Neuronal stem cell (in vitro differentiated cells): ENCODE data around the gene C15orf39.
"Not testable (repeated sequence)": the region's sequence is repeated elsewhere in the genome, so short reads cannot be mapped to it uniquely, and the experiment has no call there.

ENCODE experiments used
- DNase-seq: peaks from one replicate; pipeline ENCODE4 v3.0.0-alpha.2; 2013; ENCODE audit warnings: low spot score
- H2AFZ ChIP-seq: one replicate; pipeline ENCODE4 v1.6.1; 2013; ENCODE audit warnings: mild to moderate bottlenecking, low read length, inconsistent platforms
- H2AK5ac ChIP-seq: 2 replicates; pipeline ENCODE4 v1.6.1; 2013; ENCODE audit warnings: low read depth, mild to moderate bottlenecking, inconsistent platforms, low read length, moderate library complexity, mixed read lengths
- H2BK120ac ChIP-seq: 2 replicates; pipeline ENCODE4 v1.6.1; 2013; ENCODE audit warnings: low read depth, mild to moderate bottlenecking, inconsistent platforms, low read length, moderate library complexity, mixed read lengths
- H2BK12ac ChIP-seq: one replicate; pipeline ENCODE4 v1.6.1; 2013; ENCODE audit warnings: low read length, inconsistent platforms
- H2BK15ac ChIP-seq: 2 replicates; pipeline ENCODE4 v1.6.1; 2013; ENCODE audit warnings: mild to moderate bottlenecking, low read length, inconsistent platforms, mixed read lengths
- H2BK5ac ChIP-seq: one replicate; pipeline ENCODE4 v1.6.1; 2013; ENCODE audit warnings: inconsistent platforms, mild to moderate bottlenecking, low read length, moderate library complexity
- H3K14ac ChIP-seq: one replicate; pipeline ENCODE4 v1.6.1; 2013; ENCODE audit warnings: low read length, inconsistent platforms
- H3K18ac ChIP-seq: 2 replicates; pipeline ENCODE4 v1.6.1; 2013; ENCODE audit warnings: low read length, inconsistent platforms
- H3K23ac ChIP-seq: 2 replicates; pipeline ENCODE4 v1.6.1; 2013; ENCODE audit warnings: low read depth, mild to moderate bottlenecking, mixed read lengths, low read length, inconsistent platforms; ENCODE audit not compliant: poor library complexity
- H3K27ac ChIP-seq: replicated peaks from 3 replicates; pipeline ENCODE4 v1.5.1; 2013; ENCODE audit warnings: low read length, inconsistent platforms
- H3K27me3 ChIP-seq, 3 experiments: 2 replicates each; pipeline ENCODE4 v1.6.1; 2013; ENCODE audit warnings: low read length in 3 of 3, mild to moderate bottlenecking in 2 of 3, inconsistent platforms in 1 of 3, low read depth in 1 of 3, mixed read lengths in 1 of 3, moderate library complexity in 1 of 3; ENCODE audit not compliant: control insufficient read depth in 3 of 3, insufficient read depth in 3 of 3
- H3K36me3 ChIP-seq, 2 donors: replicated peaks in 1 of 2; 2 replicates each; pipeline ENCODE4 v1.6.1; 2013; ENCODE audit warnings: low read length in 2 of 2; ENCODE audit not compliant: control insufficient read depth in 2 of 2, insufficient read depth in 2 of 2
- H3K4ac ChIP-seq: 2 replicates; pipeline ENCODE4 v1.6.1; 2013; ENCODE audit warnings: inconsistent platforms, mild to moderate bottlenecking, low read length, moderate library complexity
- H3K4me1 ChIP-seq, 2 donors: 1 replicate in 1 of 2; 2 replicates in 1 of 2; pipeline ENCODE4 v1.6.1; 2013; ENCODE audit warnings: low read length in 2 of 2, low read depth in 1 of 2; ENCODE audit not compliant: control insufficient read depth in 2 of 2, insufficient read depth in 1 of 2
- H3K4me2 ChIP-seq: one replicate; pipeline ENCODE4 v1.6.1; 2013; ENCODE audit warnings: mild to moderate bottlenecking, low read length, inconsistent platforms; ENCODE audit not compliant: insufficient read depth, poor library complexity, severe bottlenecking
- H3K4me3 ChIP-seq, 2 donors: 2 replicates each; pipeline ENCODE4 v1.5.1; 2013; ENCODE audit warnings: low read length in 2 of 2, mild to moderate bottlenecking in 2 of 2, inconsistent platforms in 1 of 2, moderate library complexity in 1 of 2
- H3K79me1 ChIP-seq: one replicate; pipeline ENCODE4 v1.6.1; 2013; ENCODE audit warnings: low read depth, mild to moderate bottlenecking, inconsistent platforms, low read length, moderate library complexity
- H3K9ac ChIP-seq: one replicate; pipeline ENCODE4 v1.6.1; 2013; ENCODE audit warnings: mild to moderate bottlenecking, low read depth, low read length, inconsistent platforms; ENCODE audit not compliant: poor library complexity
- H3K9me3 ChIP-seq, 2 donors: replicated peaks in 1 of 2; 2 replicates each; pipeline versions ENCODE3 to v1.6.1; 2013; ENCODE audit warnings: low read length in 2 of 2, mild to moderate bottlenecking in 2 of 2, inconsistent platforms in 1 of 2, low read depth in 1 of 2, mixed read lengths in 1 of 2, moderate library complexity in 1 of 2; ENCODE audit not compliant: control insufficient read depth in 2 of 2, insufficient read depth in 1 of 2
- H4K8ac ChIP-seq: one replicate; pipeline ENCODE4 v1.6.1; 2013; ENCODE audit warnings: low read depth, mild to moderate bottlenecking, inconsistent platforms, low read length, moderate library complexity
- H4K91ac ChIP-seq: one replicate; pipeline ENCODE4 v1.6.1; 2013; ENCODE audit warnings: low read length, low read depth, mild to moderate bottlenecking, inconsistent platforms; ENCODE audit not compliant: poor library complexity
- WGBS, 2 donors: extraction: QIAGEN DNeasy Blood & Tissue Kit; methylation state at CpG; one replicate each; pipeline ENCODE4 v1.1.7; 2013; ENCODE audit warnings: missing lambda C conversion rate in 2 of 2, mixed read lengths in 1 of 2; ENCODE audit not compliant: insufficient read length in 2 of 2, insufficient replicate concordance in 1 of 2; ENCODE audit errors: extremely low coverage in 2 of 2; 5-methylcytosine and 5-hydroxymethylcytosine counted together

Gene C15orf39

GRCh38 chr15:75217012-75217411 lies 15.3 kb downstream of the C15orf39 start:
- Histone ChIP-seq H3K79me1 (peaks cover 2% of the 10 kb centered on the region), H3K36me3 (peaks cover 8 to 17% of the 10 kb centered on the region in 2 donors), H3K23ac (no peak overlapping the region), H2AFZ (no peak overlapping the region), H3K27ac (no peak overlapping the region), H3K18ac (no peak overlapping the region), H3K9me3 (no peaks in the 10 kb centered on the region), H2BK120ac (no peak overlapping the region), H2AK5ac (no peak overlapping the region), H3K4me3 (no peak overlapping the region), H3K4ac (no peak overlapping the region), H2BK5ac (no peak overlapping the region), H2BK12ac (no peak overlapping the region), H3K4me1 (no peaks in the 10 kb centered on the region), H3K27me3 (no peaks in the 10 kb centered on the region), H4K91ac (no peak overlapping the region), H3K4me2 (no peak overlapping the region), H3K14ac (no peak overlapping the region), H4K8ac (no peak overlapping the region), H2BK15ac (no peak overlapping the region), H3K9ac (peak overlapping the region; percentile 44)
- DNase-seq: no peak
- WGBS, 2 donors: no CpG with 5 or more reads among the region's 6 CpGs

DNA sequence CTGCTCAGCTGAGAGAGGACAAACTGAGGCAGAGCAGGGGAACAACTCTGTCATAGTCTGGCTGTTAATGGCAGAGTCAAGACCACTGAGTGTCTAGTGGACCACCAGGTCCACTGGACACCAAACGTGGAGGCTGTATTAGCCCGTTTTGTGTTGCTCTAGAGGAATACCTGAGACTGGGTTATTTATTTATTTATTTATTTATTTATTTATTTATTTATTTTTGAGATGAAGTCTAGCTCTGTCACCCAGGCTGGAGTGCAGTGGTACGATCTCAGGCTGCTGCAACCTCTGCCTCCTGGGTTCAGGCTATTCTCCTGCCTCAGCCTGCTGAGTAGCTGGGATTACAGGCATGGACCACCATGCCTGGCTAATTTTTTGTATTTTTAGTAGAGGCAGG lies 15.9 kb downstream of the C15orf39 start:
- H3K4ac ChIP-seq, H2BK15ac ChIP-seq, H2BK12ac ChIP-seq, H3K4me1 ChIP-seq, H4K91ac ChIP-seq, DNase-seq, H3K18ac ChIP-seq, H3K27ac ChIP-seq, H2BK120ac ChIP-seq, H3K4me3 ChIP-seq, H2BK5ac ChIP-seq, H4K8ac ChIP-seq, H3K9me3 ChIP-seq, H3K27me3 ChIP-seq, H3K23ac ChIP-seq, H2AFZ ChIP-seq, H2AK5ac ChIP-seq, H3K14ac ChIP-seq, H3K4me2 ChIP-seq, H3K9ac ChIP-seq, H3K79me1 ChIP-seq: not testable (repeated sequence)
- WGBS, 2 donors: no CpG with 5 or more reads among the region's 3 CpGs
- peaks cover 4 to 11% of the 10 kb centered on the region in 2 donors for H3K36me3 ChIP-seq

DNA sequence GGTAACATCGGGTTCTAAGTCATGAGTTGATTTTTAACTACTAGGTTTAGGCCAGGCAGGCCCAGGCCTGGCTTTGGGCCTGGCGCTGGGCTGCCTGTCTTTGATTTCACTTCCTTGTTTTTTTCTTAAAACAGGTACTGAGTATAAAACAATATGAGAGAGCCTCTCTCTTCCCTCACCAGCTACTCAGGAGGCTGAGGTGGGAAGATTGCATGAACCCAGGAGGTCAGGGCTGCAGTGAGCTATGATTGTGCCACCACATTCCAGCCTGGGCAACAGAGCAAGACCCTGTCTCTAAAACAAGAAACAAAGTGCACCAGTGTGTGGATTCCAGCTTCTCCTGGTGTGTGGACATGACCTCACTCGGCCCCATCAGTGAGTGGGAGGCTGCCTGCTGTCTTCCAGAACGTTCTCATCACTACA lies 17.8 kb downstream of the C15orf39 start:
- not testable (repeated sequence) for H3K9ac ChIP-seq, H3K36me3 ChIP-seq, H3K14ac ChIP-seq, H3K79me1 ChIP-seq, H3K18ac ChIP-seq, H3K4ac ChIP-seq, H2AFZ ChIP-seq, H4K91ac ChIP-seq, H3K4me1 ChIP-seq, DNase-seq, H3K9me3 ChIP-seq, H3K4me2 ChIP-seq, H4K8ac ChIP-seq, H2BK12ac ChIP-seq, H2BK15ac ChIP-seq, H2AK5ac ChIP-seq, H3K27me3 ChIP-seq, H3K27ac ChIP-seq, H3K4me3 ChIP-seq, H2BK120ac ChIP-seq, H2BK5ac ChIP-seq, H3K23ac ChIP-seq
- no CpG with 5 or more reads among the region's 4 CpGs for WGBS, 2 donors

- H3K9ac ChIP-seq: no peak overlapping the region
- H2BK120ac ChIP-seq: no peak overlapping the region
- no peak for DNase-seq
- no peak overlapping the region for H3K14ac ChIP-seq
- H3K4ac ChIP-seq: no peak overlapping the region
- H3K9me3 ChIP-seq: no peaks in the 10 kb centered on the region
- no peak overlapping the region for H3K4me3 ChIP-seq
- no peaks in the 10 kb centered on the region for H3K36me3 ChIP-seq
- no peak overlapping the region for H2BK12ac ChIP-seq
- no peak overlapping the region for H3K23ac ChIP-seq
- H3K4me1 ChIP-seq: no peaks in the 10 kb centered on the region
- H3K4me2 ChIP-seq: no peak overlapping the region
- WGBS, 2 donors: no CpG with 5 or more reads among the region's 6 CpGs
- H2BK5ac ChIP-seq: no peak overlapping the region
- H2AFZ ChIP-seq: no peak overlapping the region
- no peak overlapping the region for H3K27ac ChIP-seq
- peaks cover 0 to 14% (median 0%) of the 10 kb centered on the region in 3 experiments for H3K27me3 ChIP-seq
- H3K18ac ChIP-seq: no peak overlapping the region
- H2BK15ac ChIP-seq: no peak overlapping the region
- no peak overlapping the region for H4K91ac ChIP-seq
- no peak overlapping the region for H4K8ac ChIP-seq
- no peak overlapping the region for H2AK5ac ChIP-seq
- no peaks in the 10 kb centered on the region for H3K79me1 ChIP-seq
Observed at GRCh38 chr15:75223688-75224087, 22.0 kb downstream of the C15orf39 start.
